ENCODE data around the gene WDR45B. TPM values are rescaled to one million over a fixed set of nuclear protein-coding genes. Genes with fewer than 3 reads are reported as not detected.

WDR45B gene
- total RNA-seq, 1 donor from 2014 or later: 41.4 TPM

DNA sequence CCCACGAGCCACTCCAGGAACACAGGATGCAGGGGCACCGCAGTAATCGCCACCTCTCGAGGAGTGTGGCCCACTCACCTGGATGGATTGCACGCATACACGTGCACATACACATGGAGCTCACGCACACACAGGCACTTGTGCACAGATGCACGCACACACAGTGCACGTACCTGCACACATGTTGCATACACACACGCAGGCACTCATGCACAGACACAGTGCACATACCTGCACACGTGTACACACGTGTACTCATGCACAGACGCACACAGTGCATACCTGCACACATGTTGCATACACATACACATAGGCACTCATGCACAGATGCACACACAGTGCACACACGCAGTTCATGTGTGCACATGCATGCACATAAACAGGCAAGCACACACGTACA, 11.6 kb upstream of the WDR45B start:
- no peak overlapping the region for H3K27ac ChIP-seq (replicated peaks)
- H3K27me3 ChIP-seq (ENCODE audit: low read depth): no peaks in the 10 kb centered on the region
- intact Hi-C loops (cut with micrococcal nuclease): no loop called here
- peaks cover 47% of the 10 kb centered on the region for H3K36me3 ChIP-seq
- TF ChIP-seq, protein P1, sequence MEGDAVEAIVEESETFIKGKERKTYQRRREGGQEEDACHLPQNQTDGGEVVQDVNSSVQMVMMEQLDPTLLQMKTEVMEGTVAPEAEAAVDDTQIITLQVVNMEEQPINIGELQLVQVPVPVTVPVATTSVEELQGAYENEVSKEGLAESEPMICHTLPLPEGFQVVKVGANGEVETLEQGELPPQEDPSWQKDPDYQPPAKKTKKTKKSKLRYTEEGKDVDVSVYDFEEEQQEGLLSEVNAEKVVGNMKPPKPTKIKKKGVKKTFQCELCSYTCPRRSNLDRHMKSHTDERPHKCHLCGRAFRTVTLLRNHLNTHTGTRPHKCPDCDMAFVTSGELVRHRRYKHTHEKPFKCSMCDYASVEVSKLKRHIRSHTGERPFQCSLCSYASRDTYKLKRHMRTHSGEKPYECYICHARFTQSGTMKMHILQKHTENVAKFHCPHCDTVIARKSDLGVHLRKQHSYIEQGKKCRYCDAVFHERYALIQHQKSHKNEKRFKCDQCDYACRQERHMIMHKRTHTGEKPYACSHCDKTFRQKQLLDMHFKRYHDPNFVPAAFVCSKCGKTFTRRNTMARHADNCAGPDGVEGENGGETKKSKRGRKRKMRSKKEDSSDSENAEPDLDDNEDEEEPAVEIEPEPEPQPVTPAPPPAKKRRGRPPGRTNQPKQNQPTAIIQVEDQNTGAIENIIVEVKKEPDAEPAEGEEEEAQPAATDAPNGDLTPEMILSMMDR (IDR thresholded peaks at IDR 0.05; ENCODE audit: borderline replicate concordance): no peak
- no peak for DNase-seq
- H3K4me3 ChIP-seq: no peak overlapping the region
- H3K9me3 ChIP-seq (replicated peaks): no peaks in the 10 kb centered on the region
- no peaks in the 10 kb centered on the region for H3K4me1 ChIP-seq

- H3K36me3 ChIP-seq: peaks cover 47% of the 10 kb centered on the region
- peaks cover 9% of the 10 kb centered on the region for H3K4me1 ChIP-seq
- TF ChIP-seq, protein P1 (IDR thresholded peaks at IDR 0.05; ENCODE audit: borderline replicate concordance): no peak
- DNase-seq: no peak
- H3K27ac ChIP-seq (replicated peaks): no peak overlapping the region
- no peak overlapping the region for H3K4me3 ChIP-seq
- intact Hi-C loops (cut with micrococcal nuclease): no loop called here
- no peaks in the 10 kb centered on the region for H3K9me3 ChIP-seq (replicated peaks)
- H3K27me3 ChIP-seq (ENCODE audit: low read depth): no peaks in the 10 kb centered on the region
Observed at GRCh38 chr17:82658796-82659452, 10.7 kb upstream of the WDR45B start.

DNA sequence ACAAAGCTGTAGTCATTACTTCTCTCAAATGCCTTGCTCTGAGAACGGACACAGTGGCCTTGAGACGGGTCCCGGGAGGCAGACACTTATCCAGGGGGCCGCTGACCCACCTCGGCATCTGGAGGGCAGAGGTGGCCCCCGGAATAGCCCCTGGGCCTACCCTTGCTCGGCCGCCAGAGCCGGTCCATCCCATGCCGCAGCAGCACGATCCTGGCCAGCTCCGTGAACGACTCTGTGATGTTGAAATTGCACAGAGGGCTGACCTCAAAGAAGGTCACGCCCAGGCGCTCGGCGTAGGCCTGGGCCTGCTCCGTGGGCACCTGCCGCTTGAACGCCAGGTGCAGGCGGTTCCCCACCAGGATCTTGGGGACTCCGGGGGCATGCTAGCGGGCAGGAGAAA, 10.1 kb upstream of the WDR45B start:
- TF ChIP-seq, protein P1 (IDR thresholded peaks at IDR 0.05; ENCODE audit: borderline replicate concordance): no peak
- intact Hi-C loops (cut with micrococcal nuclease): no loop called here
- no peak for DNase-seq
- no peaks in the 10 kb centered on the region for H3K9me3 ChIP-seq (replicated peaks)
- peaks cover 10% of the 10 kb centered on the region for H3K4me1 ChIP-seq
- H3K27me3 ChIP-seq (ENCODE audit: low read depth): no peaks in the 10 kb centered on the region
- no peak overlapping the region for H3K27ac ChIP-seq (replicated peaks)
- peaks cover 47% of the 10 kb centered on the region for H3K36me3 ChIP-seq
- H3K4me3 ChIP-seq: no peak overlapping the region

- DNase-seq: no peak
- Histone ChIP-seq H3K4me1 (peaks cover 10% of the 10 kb centered on the region), H3K9me3 (replicated peaks) (no peaks in the 10 kb centered on the region), H3K4me3 (no peak overlapping the region), H3K27me3 (ENCODE audit: low read depth) (no peaks in the 10 kb centered on the region), H3K27ac (replicated peaks) (no peak overlapping the region), H3K36me3 (peaks cover 47% of the 10 kb centered on the region)
- TF ChIP-seq, protein P1 (IDR thresholded peaks at IDR 0.05; ENCODE audit: borderline replicate concordance): no peak
- intact Hi-C loops (cut with micrococcal nuclease): no loop called here
Observed at GRCh38 chr17:82657926-82658325, 9.7 kb upstream of the WDR45B start.

- DNase-seq: no peak
- Histone ChIP-seq H3K27me3 (ENCODE audit: low read depth) (no peaks in the 10 kb centered on the region), H3K27ac (replicated peaks) (no peak overlapping the region), H3K4me3 (no peak overlapping the region), H3K36me3 (peaks cover 45% of the 10 kb centered on the region), H3K9me3 (replicated peaks) (no peaks in the 10 kb centered on the region), H3K4me1 (peaks cover 10% of the 10 kb centered on the region)
- intact Hi-C loops (cut with micrococcal nuclease): no loop called here
- TF ChIP-seq, protein P1 (IDR thresholded peaks at IDR 0.05; ENCODE audit: borderline replicate concordance): no peak
Observed at GRCh38 chr17:82656266-82656665, 8.0 kb upstream of the WDR45B start.
